ENCODE measurements around the gene ACACA. TPM values are rescaled to one million over a fixed set of nuclear protein-coding genes. Genes with fewer than 3 reads are reported as not detected.

Gene ACACA
- total RNA-seq, 2 donors from 2014 or later = 8.6 to 10.2 TPM

- TF ChIP-seq CTCF (IDR thresholded peaks at IDR 0.05) = no peak
- H3K36me3 ChIP-seq = peaks cover 10% of the 10 kb centered on the region
- no peak overlapping the region for H3K4me3 ChIP-seq
- no peaks in the 10 kb centered on the region for H3K9me3 ChIP-seq
- H3K27ac ChIP-seq = no peak overlapping the region
- H3K4me1 ChIP-seq = no peaks in the 10 kb centered on the region
- H3K27me3 ChIP-seq = no peaks in the 10 kb centered on the region
- DNase-seq (ENCODE audit: low spot score) = no peak
Measured at GRCh38 chr17:37089956-37090355, 316.7 kb downstream of the ACACA start.

GRCh38 chr17:37088913-37089312 lies 317.7 kb downstream of the ACACA start:
- Histone ChIP-seq H3K4me1 (no peaks in the 10 kb centered on the region), H3K27ac (no peak overlapping the region), H3K27me3 (no peaks in the 10 kb centered on the region), H3K9me3 (no peaks in the 10 kb centered on the region), H3K36me3 (peaks cover 9% of the 10 kb centered on the region), H3K4me3 (no peak overlapping the region)
- TF ChIP-seq CTCF (IDR thresholded peaks at IDR 0.05) = no peak
- DNase-seq (ENCODE audit: low spot score) = no peak

- Histone ChIP-seq H3K27ac (no peak overlapping the region), H3K27me3 (no peaks in the 10 kb centered on the region), H3K4me3 (no peak overlapping the region), H3K36me3 (peaks cover 9% of the 10 kb centered on the region), H3K9me3 (no peaks in the 10 kb centered on the region), H3K4me1 (no peaks in the 10 kb centered on the region)
- no peak for TF ChIP-seq CTCF (IDR thresholded peaks at IDR 0.05)
- no peak for DNase-seq (ENCODE audit: low spot score)
Measured at GRCh38 chr17:37088459-37088858, 318.2 kb downstream of the ACACA start.

GRCh38 chr17:37087683-37088082 lies 319.0 kb downstream of the ACACA start:
- no peaks in the 10 kb centered on the region for H3K27me3 ChIP-seq
- H3K36me3 ChIP-seq = peaks cover 9% of the 10 kb centered on the region
- no peaks in the 10 kb centered on the region for H3K9me3 ChIP-seq
- TF ChIP-seq CTCF (IDR thresholded peaks at IDR 0.05) = no peak
- DNase-seq (ENCODE audit: low spot score) = no peak
- no peak overlapping the region for H3K27ac ChIP-seq
- no peak overlapping the region for H3K4me3 ChIP-seq
- no peaks in the 10 kb centered on the region for H3K4me1 ChIP-seq

- H3K4me1 ChIP-seq = no peaks in the 10 kb centered on the region
- H3K4me3 ChIP-seq = no peak overlapping the region
- H3K27ac ChIP-seq = no peak overlapping the region
- H3K27me3 ChIP-seq = no peaks in the 10 kb centered on the region
- no peaks in the 10 kb centered on the region for H3K9me3 ChIP-seq
- TF ChIP-seq CTCF (IDR thresholded peaks at IDR 0.05) = no peak
- peaks cover 9% of the 10 kb centered on the region for H3K36me3 ChIP-seq
- no peak for DNase-seq (ENCODE audit: low spot score)
Measured at GRCh38 chr17:37086948-37087347, 319.7 kb downstream of the ACACA start.

- no peak overlapping the region for H3K27ac ChIP-seq
Measured at GRCh38 chr17:37086334-37086733, 320.3 kb downstream of the ACACA start.

More at GRCh38 chr17:37086334-37086733, 320.3 kb downstream of the ACACA start:
- peaks cover 9% of the 10 kb centered on the region for H3K36me3 ChIP-seq
- H3K4me1 ChIP-seq = no peaks in the 10 kb centered on the region
- H3K9me3 ChIP-seq = no peaks in the 10 kb centered on the region
- H3K27me3 ChIP-seq = no peaks in the 10 kb centered on the region
- no peak overlapping the region for H3K4me3 ChIP-seq
- TF ChIP-seq CTCF (IDR thresholded peaks at IDR 0.05) = no peak
- no peak for DNase-seq (ENCODE audit: low spot score)

Data from right atrium auricular region (tissue), 2 donors.